ENCODE data around the gene CDK18. TPM values are rescaled to one million over a fixed set of nuclear protein-coding genes. Genes with fewer than 3 reads are reported as not detected.

Gene CDK18
- total RNA-seq, 1 donor from 2014 or later, result 23.9 TPM

DNA sequence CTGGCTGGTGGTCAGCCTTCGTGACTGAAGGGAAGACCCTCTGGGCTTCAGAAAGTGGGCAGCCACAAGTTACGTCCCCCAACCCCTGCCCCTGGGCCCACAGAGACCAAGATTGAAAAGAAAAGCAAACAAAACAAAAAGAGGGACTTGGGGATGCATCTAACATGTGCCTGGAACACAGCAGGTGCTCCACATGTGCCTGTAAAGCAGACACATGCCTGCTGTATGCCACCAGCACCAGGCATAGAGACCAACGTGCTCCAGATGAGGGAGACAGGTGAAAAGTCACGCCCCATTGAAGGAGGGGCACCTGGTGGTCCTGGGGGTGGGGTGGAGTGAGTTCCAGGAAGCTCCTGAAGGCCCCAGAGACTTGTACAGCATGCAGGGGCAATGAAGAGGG is 11.9 kb downstream of the CDK18 start:
- H3K4me3 Mint-ChIP-seq (ENCODE audit: low read depth), result no peak overlapping the region
- H3K27me3 Mint-ChIP-seq, result no peaks in the 10 kb centered on the region
- no peaks in the 10 kb centered on the region for H3K9me3 Mint-ChIP-seq (ENCODE audit: low read depth)
- H3K27ac Mint-ChIP-seq, result no peak overlapping the region
- no peaks in the 10 kb centered on the region for H3K4me1 Mint-ChIP-seq (ENCODE audit: low read depth)
- H3K36me3 Mint-ChIP-seq (ENCODE audit: insufficient read depth), result no peaks in the 10 kb centered on the region
- TF ChIP-seq, protein P1, sequence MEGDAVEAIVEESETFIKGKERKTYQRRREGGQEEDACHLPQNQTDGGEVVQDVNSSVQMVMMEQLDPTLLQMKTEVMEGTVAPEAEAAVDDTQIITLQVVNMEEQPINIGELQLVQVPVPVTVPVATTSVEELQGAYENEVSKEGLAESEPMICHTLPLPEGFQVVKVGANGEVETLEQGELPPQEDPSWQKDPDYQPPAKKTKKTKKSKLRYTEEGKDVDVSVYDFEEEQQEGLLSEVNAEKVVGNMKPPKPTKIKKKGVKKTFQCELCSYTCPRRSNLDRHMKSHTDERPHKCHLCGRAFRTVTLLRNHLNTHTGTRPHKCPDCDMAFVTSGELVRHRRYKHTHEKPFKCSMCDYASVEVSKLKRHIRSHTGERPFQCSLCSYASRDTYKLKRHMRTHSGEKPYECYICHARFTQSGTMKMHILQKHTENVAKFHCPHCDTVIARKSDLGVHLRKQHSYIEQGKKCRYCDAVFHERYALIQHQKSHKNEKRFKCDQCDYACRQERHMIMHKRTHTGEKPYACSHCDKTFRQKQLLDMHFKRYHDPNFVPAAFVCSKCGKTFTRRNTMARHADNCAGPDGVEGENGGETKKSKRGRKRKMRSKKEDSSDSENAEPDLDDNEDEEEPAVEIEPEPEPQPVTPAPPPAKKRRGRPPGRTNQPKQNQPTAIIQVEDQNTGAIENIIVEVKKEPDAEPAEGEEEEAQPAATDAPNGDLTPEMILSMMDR (IDR thresholded peaks at IDR 0.05; ENCODE audit: unreplicated experiment), result no peak
- no peak for DNase-seq (ENCODE audit: low spot score, unreplicated experiment)

DNA sequence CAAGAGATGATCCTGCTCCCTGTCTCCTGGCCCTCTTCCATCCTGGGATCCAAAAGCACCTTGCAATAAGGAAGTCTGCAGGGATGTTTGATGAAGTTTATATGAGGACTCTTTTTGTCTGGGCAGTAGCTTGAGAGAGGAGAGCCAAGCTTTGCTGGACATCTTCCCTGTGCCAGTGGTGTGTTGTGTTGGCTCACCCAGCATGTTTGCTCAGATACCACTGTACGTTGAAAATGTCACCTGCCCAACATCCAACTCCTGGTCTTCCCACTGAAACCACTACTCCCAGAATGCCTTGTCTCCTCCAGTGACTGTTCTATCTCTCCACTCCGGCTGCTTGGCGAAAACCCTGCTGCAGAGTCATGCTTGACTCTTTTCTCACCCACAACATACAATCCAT is 12.8 kb downstream of the CDK18 start:
- Mint-ChIP-seq H3K27ac (no peak overlapping the region), H3K36me3 (ENCODE audit: insufficient read depth) (no peaks in the 10 kb centered on the region)

DNA sequence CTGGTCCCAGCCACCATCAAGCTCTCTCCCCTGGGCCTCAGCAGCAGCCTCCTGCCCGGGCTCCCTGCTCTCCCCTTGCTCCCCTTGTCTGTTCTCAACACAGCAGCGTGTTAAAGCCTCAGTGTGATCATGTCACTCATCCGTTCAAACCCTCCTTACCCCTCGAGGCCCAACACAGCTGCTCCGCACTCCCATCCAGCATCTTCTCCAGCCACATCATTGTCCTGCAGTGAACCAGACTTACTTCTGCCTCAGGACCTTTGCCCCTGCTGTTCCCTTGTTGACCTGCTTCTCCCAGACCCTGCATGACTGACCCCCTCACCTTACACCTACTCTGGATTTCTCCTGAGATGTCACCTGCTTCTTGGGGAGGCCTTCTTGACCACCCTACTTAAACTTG is 13.3 kb downstream of the CDK18 start:
- Mint-ChIP-seq H3K27me3 (no peaks in the 10 kb centered on the region), H3K4me1 (ENCODE audit: low read depth) (no peaks in the 10 kb centered on the region), H3K4me3 (ENCODE audit: low read depth) (no peak overlapping the region), H3K36me3 (ENCODE audit: insufficient read depth) (no peaks in the 10 kb centered on the region), H3K27ac (no peak overlapping the region), H3K9me3 (ENCODE audit: low read depth) (no peaks in the 10 kb centered on the region)
- TF ChIP-seq, protein P1 (IDR thresholded peaks at IDR 0.05; ENCODE audit: unreplicated experiment), result no peak
- DNase-seq (ENCODE audit: low spot score, unreplicated experiment), result no peak

More for the DNA sequence above, 12.8 kb downstream of the CDK18 start:
- TF ChIP-seq, protein P1 (IDR thresholded peaks at IDR 0.05; ENCODE audit: unreplicated experiment), result no peak
- Mint-ChIP-seq H3K4me3 (ENCODE audit: low read depth) (no peak overlapping the region), H3K9me3 (ENCODE audit: low read depth) (no peaks in the 10 kb centered on the region), H3K4me1 (ENCODE audit: low read depth) (no peaks in the 10 kb centered on the region), H3K27me3 (no peaks in the 10 kb centered on the region)
- DNase-seq (ENCODE audit: low spot score, unreplicated experiment), result no peak

DNA sequence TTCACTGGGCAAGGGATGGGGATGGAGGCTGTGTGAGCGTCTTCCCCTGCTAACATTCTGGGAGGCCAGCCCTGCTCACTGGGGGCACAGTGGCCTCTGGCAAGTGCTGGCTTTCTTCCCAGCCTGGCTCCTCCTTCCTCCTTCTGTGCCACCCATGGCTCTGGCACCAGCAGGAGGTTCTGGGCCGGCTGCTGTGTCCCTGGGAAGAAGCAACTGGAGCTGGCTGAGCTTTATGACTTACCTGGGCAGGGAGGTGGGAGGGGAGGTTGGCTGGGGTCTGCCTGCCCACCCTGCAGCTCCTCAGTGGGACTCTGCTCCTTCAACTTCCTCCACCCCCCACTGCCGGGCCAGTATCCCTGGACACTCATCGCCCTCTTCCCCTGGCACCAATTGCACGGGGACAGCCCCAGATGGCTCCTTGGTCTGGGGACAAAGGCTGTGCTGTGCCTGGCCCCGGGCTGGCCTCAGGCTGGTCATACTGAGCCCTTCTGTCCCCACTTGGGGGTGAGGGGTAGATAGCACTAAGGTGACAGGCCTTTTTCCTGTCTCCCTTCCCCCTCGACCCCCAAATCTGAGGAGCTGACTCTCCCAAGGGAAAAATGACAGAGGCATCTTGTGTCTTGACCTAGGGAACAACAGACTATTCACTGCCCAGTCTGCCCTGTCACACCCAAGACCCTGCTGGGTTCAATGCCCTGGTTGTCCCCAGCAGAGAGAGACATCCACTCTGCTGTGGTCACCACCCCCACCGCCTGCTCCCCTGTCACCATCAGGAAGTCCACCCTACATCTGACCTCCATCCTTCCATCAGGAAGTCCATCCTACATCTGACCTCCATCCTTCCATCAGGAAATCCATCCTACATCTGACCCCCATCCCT is 14.4 kb downstream of the CDK18 start:
- TF ChIP-seq, protein P1 (IDR thresholded peaks at IDR 0.05; ENCODE audit: unreplicated experiment), result no peak
- H3K27ac Mint-ChIP-seq, result peak overlapping the region; percentile 67
- H3K36me3 Mint-ChIP-seq (ENCODE audit: insufficient read depth), result no peaks in the 10 kb centered on the region
- H3K4me1 Mint-ChIP-seq (ENCODE audit: low read depth), result no peaks in the 10 kb centered on the region
- no peaks in the 10 kb centered on the region for H3K27me3 Mint-ChIP-seq
- H3K4me3 Mint-ChIP-seq (ENCODE audit: low read depth), result no peak overlapping the region
- DNase-seq (ENCODE audit: low spot score, unreplicated experiment), result no peak
- H3K9me3 Mint-ChIP-seq (ENCODE audit: low read depth), result no peaks in the 10 kb centered on the region

DNA sequence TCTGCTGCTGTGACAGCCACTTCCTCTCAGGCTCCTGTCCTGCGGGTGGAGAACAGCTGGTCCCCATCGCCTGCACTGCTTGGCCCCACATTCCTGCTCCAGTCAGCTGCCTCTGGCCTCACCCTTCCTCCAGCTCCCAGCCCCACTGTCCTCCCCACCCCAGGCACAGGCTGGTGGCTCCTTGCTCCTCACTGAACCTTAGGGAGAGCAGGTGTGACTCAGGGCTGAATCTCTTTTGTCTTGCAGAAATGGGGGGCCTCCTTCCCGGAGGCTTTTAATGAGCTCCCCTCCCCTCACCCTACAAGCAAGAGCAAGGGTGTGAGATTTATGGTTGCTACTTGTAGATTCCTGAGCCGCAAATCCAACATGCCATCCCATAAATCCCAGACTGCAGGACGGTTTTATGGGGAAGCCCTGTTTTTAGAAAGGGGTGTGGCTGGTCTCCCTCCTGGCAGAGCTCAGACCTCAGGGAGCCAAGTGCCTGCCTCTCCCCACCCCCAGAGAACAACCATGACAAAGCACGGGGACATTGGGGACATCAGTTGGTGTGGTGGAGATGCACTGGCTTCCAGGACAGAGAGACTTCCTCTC is 15.2 kb downstream of the CDK18 start:
- no peak for DNase-seq (ENCODE audit: low spot score, unreplicated experiment)
- Mint-ChIP-seq H3K27me3 (no peaks in the 10 kb centered on the region), H3K36me3 (ENCODE audit: insufficient read depth) (no peaks in the 10 kb centered on the region), H3K4me1 (ENCODE audit: low read depth) (no peaks in the 10 kb centered on the region), H3K27ac (peak overlapping the region; percentile 67), H3K4me3 (ENCODE audit: low read depth) (no peak overlapping the region), H3K9me3 (ENCODE audit: low read depth) (no peaks in the 10 kb centered on the region)
- TF ChIP-seq, protein P1 (IDR thresholded peaks at IDR 0.05; ENCODE audit: unreplicated experiment), result no peak

All from progenitor cell of endocrine pancreas (in vitro differentiated cells).